ENCODE measurements around the gene RETN. TPM values are rescaled to one million over a fixed set of nuclear protein-coding genes. Genes with fewer than 3 reads are reported as not detected.
A peak's percentile ranks its signal among the peaks of the same experiment; 100 is the strongest.

The RETN gene
- total RNA-seq, 4 donors from 2014 or later, result not detected

GRCh38 chr19:7703332-7703731, 34.5 kb downstream of the RETN start:
- no peak for DNase-seq (ENCODE audit: low spot score in 2 of 2)
- H3K4me3 ChIP-seq (ENCODE audit: low read depth, poor library complexity, severe bottlenecking), result no peak overlapping the region
- intact Hi-C loops (cut with DNase I; ENCODE audit: low total_unique reads), result no loop called here
- no peak for TF ChIP-seq CTCF (IDR thresholded peaks at IDR 0.05)
- no peak for TF ChIP-seq POLR2A (IDR thresholded peaks at IDR 0.05)
- 68 to 74% methylated on average over 8 of the region's 8 CpGs for WGBS, 2 donors

- DNase-seq (ENCODE audit: low spot score in 2 of 2), result no peak
- H3K4me3 ChIP-seq (ENCODE audit: low read depth, poor library complexity, severe bottlenecking), result no peak overlapping the region
- intact Hi-C loops (cut with DNase I; ENCODE audit: low total_unique reads), result no loop called here
- TF ChIP-seq CTCF (IDR thresholded peaks at IDR 0.05) (no peak), POLR2A (IDR thresholded peaks at IDR 0.05) (no peak)
- WGBS, 2 donors, result 75 to 77% methylated on average over 6 of the region's 6 CpGs
Observed at GRCh38 chr19:7704280-7705060, 35.6 kb downstream of the RETN start.

- DNase-seq (ENCODE audit: low spot score in 2 of 2), result peak; percentile 37 to 90
- 55 to 66% methylated on average over 24 of the region's 24 CpGs for WGBS, 2 donors
- intact Hi-C loops (cut with DNase I; ENCODE audit: low total_unique reads), result no loop called here
- no peak for TF ChIP-seq CTCF (IDR thresholded peaks at IDR 0.05)
- no peak for TF ChIP-seq POLR2A (IDR thresholded peaks at IDR 0.05)
- H3K4me3 ChIP-seq (ENCODE audit: low read depth, poor library complexity, severe bottlenecking), result no peak overlapping the region
Observed at GRCh38 chr19:7705387-7706187, 36.7 kb downstream of the RETN start.

- no peak for TF ChIP-seq POLR2A (IDR thresholded peaks at IDR 0.05)
- TF ChIP-seq CTCF (IDR thresholded peaks at IDR 0.05), result no peak
- peak in 1 of 2 donors; percentile 8 for DNase-seq (ENCODE audit: low spot score in 2 of 2)
- WGBS, 2 donors, result 79% methylated on average over 14 of the region's 14 CpGs
- intact Hi-C loops (cut with DNase I; ENCODE audit: low total_unique reads), result no loop called here
- no peak overlapping the region for H3K4me3 ChIP-seq (ENCODE audit: low read depth, poor library complexity, severe bottlenecking)
Observed at GRCh38 chr19:7706188-7706954, 37.5 kb downstream of the RETN start.

GRCh38 chr19:7706955-7707456, 38.2 kb downstream of the RETN start:
- TF ChIP-seq POLR2A (IDR thresholded peaks at IDR 0.05), result no peak
- no peak for TF ChIP-seq CTCF (IDR thresholded peaks at IDR 0.05)
- intact Hi-C loops (cut with DNase I; ENCODE audit: low total_unique reads), result no loop called here
- H3K4me3 ChIP-seq (ENCODE audit: low read depth, poor library complexity, severe bottlenecking), result no peak overlapping the region
- peak in 1 of 2 donors; percentile 25 for DNase-seq (ENCODE audit: low spot score in 2 of 2)
- 63 to 64% methylated on average over 8 of the region's 8 CpGs for WGBS, 2 donors
